HG03457 (cell line): Measurements from ENCODE around the gene MDGA2.
"Not testable (repeated sequence)": the region's sequence is repeated elsewhere in the genome, so short reads cannot be mapped to it uniquely, and the experiment has no call there.

Experiments used
- ATAC-seq: cut with Tn5 transposase; IDR thresholded peaks from one replicate; pipeline ENCODE4 v1.9.1; 2021; ENCODE audit warnings: moderate number of reproducible peaks; ENCODE audit not compliant: unreplicated experiment

MDGA2 gene

DNA sequence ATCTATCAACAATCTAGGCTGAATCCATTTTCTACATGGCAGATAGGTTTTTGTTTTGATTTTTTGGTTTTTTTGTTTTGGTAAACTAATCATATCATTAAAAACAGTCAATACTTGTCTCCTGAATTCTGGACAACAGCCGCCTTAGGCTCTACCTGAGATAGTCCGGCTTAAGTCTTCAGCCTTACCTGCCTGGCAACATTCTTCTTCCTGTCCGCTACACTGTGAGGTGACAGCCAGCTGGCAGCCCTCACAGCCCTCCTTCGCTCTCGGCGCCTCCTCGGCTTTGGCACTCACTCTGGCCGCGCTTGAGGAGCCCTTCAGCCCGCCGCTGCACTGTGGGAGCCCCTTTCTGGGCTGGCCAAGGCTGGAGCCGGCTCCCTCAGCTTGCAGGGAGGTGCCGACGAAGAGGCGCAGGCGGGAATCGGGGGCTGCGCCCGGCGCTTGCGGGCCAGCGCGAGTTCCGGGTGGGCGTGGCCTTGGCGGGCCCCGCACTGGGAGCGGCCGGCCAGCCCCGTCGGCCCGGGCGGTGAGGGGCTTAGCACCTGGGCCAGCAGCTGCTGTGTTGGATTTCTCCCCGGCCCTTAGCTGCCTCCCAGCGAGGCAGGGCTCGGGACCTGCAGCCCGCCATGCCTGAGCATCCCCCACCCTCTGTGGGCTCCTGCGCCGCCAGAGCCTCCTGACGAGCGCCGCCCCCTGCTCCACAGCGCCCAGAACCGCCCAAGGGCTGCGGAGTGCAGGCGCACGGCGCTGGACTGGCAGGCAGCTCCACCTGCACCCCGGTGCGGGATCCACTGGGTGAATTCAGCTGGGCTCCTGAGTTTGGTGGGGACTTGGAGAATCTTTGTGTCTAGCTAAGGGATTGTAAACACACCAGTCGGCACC is 49.0 kb downstream of the MDGA2 start:
- ATAC-seq: no peak

GRCh38 chr14:47624126-47624525 is 51.3 kb downstream of the MDGA2 start:
- not testable (repeated sequence) for ATAC-seq

DNA sequence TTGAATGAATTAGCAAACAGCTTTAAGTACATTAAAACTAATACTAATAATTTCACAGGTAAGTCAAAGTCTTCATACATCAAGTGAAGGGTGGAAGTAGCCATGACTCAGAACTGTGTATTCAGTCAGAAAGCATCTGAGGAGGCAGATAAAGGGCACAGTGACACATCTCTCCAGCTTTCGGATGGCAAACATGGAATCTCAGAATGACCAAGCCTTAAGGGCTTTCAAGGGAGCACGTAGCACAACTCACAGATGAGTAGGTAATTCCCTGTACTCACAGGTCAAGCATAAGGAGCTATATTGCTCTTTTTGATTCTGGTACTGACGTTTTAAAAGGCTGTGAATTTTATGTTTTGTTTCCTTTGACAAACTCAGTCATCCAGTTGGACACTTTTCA is 56.0 kb downstream of the MDGA2 start:
- ATAC-seq: no peak

GRCh38 chr14:47606566-47606965 is 68.8 kb downstream of the MDGA2 start:
- ATAC-seq: no peak

DNA sequence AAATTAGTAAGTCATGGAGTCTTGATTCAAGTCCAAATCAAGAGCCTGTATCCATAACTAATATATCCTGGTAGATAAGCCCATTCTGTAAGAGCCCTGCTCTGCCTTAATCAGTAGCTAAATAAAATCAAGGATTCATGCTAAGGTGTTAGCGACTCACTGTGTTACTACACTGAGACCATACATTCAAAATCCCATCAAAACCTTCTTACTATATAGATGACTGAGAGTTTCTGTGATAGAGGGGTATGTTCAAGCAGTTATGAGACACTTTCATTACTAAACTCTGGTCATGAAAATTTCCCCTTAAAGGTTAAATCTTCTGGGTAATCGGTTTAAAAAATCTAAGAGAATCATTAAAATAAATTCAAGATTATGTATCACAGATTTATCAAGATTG is 78.5 kb downstream of the MDGA2 start:
- no peak for ATAC-seq

- ATAC-seq: peak; percentile 89
Measured at GRCh38 chr14:47596232-47596631, 79.2 kb downstream of the MDGA2 start.

GRCh38 chr14:47595552-47595951 is 79.9 kb downstream of the MDGA2 start:
- no peak for ATAC-seq

- ATAC-seq: no peak
Measured at GRCh38 chr14:47590767-47591495, 84.5 kb downstream of the MDGA2 start.

- no peak for ATAC-seq
Measured at GRCh38 chr14:47585447-47585846, 90.0 kb downstream of the MDGA2 start.

DNA sequence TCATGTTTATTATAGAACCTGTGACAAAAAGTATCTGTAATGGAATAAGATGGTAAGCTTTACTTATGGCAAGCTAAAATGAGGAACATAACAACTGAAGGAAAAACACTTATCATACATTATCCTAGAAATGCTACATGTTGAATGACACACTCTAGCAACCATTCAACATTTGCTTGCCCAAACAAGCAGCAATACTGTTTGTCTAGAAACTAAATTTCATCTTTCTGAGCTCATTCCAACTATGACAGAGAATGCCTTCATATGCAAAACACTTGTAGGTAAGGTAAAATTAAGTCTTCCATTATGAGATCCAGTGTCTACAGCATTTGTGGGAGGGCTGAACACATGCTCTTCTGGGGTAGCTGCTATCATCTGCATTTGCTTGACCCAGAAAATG is 108.1 kb downstream of the MDGA2 start:
- no peak for ATAC-seq

DNA sequence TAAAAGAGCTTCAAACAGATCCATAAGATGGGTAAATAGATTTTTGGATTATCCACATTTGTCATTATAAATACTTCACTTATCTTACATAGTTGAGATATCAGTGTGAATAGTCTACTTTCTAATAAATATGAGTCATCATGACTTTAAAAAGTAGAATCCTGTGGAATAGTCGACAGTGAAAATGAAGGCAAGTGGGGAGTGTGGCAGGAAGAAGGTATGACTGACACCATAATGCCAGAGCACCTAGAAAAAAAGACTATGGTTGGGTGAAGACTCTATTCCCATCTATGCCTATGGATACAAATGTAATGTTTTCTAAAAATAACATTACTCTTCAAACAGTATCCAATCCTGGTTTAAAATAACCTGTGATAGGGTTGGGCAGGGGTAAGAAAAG is 117.5 kb downstream of the MDGA2 start:
- ATAC-seq: no peak

- no peak for ATAC-seq
Measured at GRCh38 chr14:47555333-47555732, 120.1 kb downstream of the MDGA2 start.

DNA sequence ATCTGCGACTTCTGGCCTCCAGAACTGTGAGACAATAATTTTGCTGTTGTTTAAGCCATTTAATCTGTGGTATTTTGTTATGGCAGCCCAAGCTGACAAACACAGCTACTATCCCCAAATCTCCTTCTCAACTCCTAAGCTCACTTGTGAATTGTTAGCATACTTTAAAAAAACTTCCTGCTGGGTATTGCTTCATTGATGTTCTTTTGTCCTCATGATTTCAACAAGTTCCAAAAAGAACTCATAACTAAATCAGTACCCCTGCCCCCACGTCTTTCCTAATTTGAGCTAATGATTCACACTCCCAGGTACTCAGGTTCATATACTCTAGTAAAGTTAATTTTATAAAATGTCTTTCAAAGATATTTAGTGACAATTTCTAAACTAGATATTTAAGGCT is 125.5 kb downstream of the MDGA2 start:
- ATAC-seq: no peak

DNA sequence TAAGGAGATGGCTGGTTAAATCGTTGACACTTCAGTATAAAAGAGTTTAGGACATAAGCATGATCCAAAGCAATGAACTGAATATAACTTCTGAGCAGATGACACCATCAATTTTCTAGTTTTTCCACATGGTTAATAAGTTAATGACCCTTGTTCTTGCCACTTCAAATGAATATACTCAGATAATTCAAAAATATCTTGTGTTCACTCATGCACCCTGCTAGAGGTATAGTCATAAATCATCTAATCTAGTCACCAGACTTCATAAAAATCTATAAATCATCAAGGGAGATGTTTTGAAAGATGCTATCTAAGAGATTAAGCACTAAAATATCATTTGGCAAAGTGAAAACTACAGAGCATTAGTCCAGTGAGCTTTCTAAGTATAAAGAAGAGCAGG is 131.9 kb downstream of the MDGA2 start:
- ATAC-seq: no peak

- ATAC-seq: no peak
Measured at GRCh38 chr14:47541662-47542061, 133.7 kb downstream of the MDGA2 start.

DNA sequence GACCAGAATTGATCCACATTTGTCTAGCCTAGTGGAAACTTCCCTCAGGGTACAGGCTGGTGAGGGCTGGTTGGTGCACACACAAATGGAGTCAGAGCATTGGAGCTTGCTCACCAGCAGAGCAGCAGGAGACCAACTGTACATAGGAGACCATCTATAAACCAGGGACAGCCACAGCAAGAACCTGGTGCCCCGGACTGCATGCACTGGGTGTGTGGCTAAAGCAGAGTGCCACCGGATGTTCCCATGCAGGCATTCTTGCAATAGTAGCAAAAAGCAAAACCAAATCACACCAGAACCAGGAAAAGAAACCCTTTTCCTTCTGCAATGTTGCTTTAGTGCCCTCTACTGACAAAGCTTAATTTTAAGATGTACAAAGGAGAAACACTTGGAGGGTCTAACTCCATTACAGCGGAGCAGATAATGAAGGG is 136.4 kb downstream of the MDGA2 start:
- ATAC-seq: no peak

DNA sequence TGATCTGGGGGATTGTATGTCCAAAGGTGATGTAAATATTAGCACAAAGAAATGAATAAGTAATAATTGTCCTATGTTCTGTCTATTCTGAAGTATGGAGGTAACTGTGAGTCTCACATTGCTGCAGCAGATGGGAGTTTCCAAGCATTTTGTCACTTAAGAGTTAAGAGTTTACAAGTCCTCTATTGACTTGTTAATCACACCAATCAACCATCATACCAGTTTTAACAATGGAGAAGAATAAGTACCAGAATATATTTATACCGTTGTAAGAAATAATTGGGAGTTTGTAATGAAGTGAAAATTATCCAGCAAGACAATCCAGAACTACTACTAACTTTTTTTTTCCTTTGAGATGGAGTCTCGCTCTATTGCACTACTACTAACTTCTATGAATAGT is 139.1 kb downstream of the MDGA2 start:
- ATAC-seq: no peak

DNA sequence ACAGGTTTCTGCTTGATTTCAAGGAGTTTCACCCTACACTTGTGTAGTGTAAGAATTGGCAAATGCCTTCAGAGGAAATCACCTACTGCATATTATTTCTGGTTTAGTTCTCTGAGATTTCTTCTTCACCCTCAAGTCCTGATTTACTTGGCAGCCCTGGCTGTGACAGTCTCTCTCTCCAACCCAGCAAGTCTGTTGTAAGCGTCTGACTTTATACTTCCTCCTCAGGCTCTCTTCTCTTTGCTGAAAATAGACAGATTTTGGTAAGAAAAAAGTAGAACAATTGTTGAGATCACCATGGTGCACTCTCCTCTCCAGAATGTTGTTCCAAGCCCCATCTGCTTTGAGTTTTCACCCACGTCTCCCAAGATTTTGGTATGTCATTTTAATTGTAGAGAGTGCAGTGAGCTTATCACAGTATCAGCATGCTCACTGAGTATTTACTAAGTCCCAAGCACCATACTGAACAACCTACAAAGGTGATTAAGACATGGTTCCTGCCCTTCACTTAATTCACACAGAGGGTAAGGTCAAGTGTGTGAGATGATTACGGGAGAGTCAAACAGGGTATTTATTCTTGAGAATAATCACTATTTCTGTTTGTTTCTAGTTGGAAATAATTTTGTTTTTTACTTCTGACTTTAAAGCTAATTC is 148.7 kb downstream of the MDGA2 start:
- no peak for ATAC-seq

GRCh38 chr14:47524524-47524923 is 150.9 kb downstream of the MDGA2 start:
- no peak for ATAC-seq

- no peak for ATAC-seq
Measured at GRCh38 chr14:47520382-47520781, 155.0 kb downstream of the MDGA2 start.

DNA sequence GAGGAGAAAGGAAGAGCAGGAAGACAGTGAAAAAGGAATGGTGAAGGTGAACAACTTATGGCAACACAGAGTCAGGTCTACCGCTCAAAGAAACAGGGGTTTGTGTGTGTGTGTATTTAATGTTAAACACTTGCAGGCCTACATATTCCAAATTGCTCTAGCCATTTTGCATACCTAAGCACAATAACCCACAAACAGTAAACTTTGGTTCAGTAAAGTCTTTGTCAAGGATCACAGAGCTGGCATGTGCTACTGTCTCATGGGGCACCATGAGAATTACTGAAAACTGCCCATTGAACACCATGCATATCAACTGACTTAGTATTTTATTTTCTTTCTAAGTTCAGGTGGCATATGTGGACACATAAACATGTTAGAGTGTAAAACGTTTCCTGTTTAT is 163.6 kb downstream of the MDGA2 start:
- ATAC-seq: no peak

GRCh38 chr14:47509957-47510356 is 165.4 kb downstream of the MDGA2 start:
- no peak for ATAC-seq
